MG63 (cell line): ENCODE data around the gene NOD1. TPM values are rescaled to one million over a fixed set of nuclear protein-coding genes. Genes with fewer than 3 reads are reported as not detected.

Source experiments
- DNase-seq: peaks from one replicate; pipeline ENCODE4 v3.0.0-alpha.2; 2020
- H3K27me3 ChIP-seq: fragments of 250-450 bp; sonication (Bioruptor Pico); 2 replicates; pipeline ENCODE4 v1.5.1; 2020; ENCODE audit warnings: mild to moderate bottlenecking, moderate library complexity
- H3K36me3 ChIP-seq: fragments of 250-450 bp; sonication (Bioruptor Pico); 2 replicates; pipeline ENCODE4 v1.5.1; 2020; ENCODE audit warnings: mild to moderate bottlenecking, moderate library complexity
- H3K4me3 ChIP-seq: fragments of 250-450 bp; sonication (Bioruptor Pico); 2 replicates; pipeline ENCODE4 v1.5.1; 2020; ENCODE audit warnings: mild to moderate bottlenecking, moderate library complexity
- H3K9me3 ChIP-seq: fragments of 250-450 bp; sonication (Bioruptor Pico); 2 replicates; pipeline ENCODE4 v1.5.1; 2020; ENCODE audit warnings: mild to moderate bottlenecking, moderate library complexity
- total RNA-seq: library from RNA; depleted of rRNA; stranded (reverse); fragments of >200 nt; shearing (Covaris generic); gene quantifications from 2 replicates; pipeline ENCODE4 v1.2.3, GENCODE V29; 2014; ENCODE audit warnings: low replicate concordance; rRNA removed

NOD1 gene
- total RNA-seq, 1 experiment from 2014 or later, result 2.5 TPM

DNA sequence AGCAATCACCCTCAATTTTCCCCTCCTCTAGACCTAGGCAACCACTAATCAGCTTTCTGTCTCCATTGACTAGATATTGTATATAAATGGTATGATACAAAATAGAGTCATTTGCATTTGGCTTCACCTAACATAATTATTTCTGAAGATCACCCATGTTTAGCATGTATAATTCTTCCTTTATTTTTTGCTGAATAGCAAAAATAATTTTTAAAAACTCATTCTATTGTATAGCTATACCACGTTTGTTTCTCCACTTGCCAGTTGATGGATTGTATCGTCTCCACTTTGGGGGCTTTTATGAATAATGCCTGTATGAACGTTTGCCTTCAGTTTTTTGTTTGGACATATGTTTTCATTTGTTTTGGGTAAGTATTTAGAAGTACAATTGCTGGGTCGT is 98.8 kb downstream of the NOD1 start:
- DNase-seq, result no peak
- Histone ChIP-seq H3K36me3 (0 out of 2 replicates have a peak, but pooled peaks cover 3% of the 10 kb centered on the region), H3K4me3 (no peak overlapping the region), H3K27me3 (no peaks in the 10 kb centered on the region), H3K9me3 (peaks cover 2% of the 10 kb centered on the region; the same call in 1 of the 2 replicates)

DNA sequence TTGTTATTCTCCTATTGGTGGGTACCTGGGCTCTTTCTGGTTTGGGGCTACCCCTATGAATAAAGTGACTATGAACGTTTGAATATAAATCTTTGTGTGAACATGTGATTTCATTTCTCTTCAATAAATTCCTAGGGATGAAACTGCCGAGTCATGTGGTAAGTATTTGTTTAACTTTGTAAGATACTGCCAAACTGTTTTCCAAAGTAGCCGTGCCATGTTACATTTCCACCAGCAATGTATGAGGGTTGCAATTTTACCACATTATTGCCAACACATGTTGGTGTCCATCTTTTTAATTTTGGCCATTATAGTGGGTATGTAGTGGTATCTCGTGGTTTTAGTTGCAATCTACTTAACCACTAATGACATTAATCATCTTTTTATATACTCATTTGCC is 99.5 kb downstream of the NOD1 start:
- no peaks in the 10 kb centered on the region for H3K27me3 ChIP-seq
- peaks cover 2% of the 10 kb centered on the region; the same call in 1 of the 2 replicates for H3K9me3 ChIP-seq
- no peak overlapping the region for H3K4me3 ChIP-seq
- no peak for DNase-seq
- H3K36me3 ChIP-seq, result 0 out of 2 replicates have a peak, but pooled peaks cover 3% of the 10 kb centered on the region

DNA sequence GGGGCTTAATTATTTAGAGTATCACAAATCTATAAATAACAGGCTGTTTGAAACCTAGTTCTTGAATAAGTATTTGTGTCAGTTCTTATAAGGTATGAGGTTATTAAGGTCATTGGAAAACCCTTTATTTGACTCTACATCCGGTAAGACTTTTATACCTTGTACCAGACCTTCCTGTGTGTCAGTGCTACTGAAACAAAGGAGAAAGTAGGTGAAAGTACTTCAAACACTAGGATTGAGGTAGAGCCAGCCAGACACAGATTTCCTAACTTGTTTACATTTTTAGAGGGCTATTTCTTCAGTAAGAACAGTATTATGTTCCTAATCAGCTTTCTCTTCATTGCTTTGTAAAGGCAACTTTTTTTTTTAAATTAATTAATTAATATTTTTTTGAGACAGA is 100.3 kb downstream of the NOD1 start:
- Histone ChIP-seq H3K4me3 (no peak overlapping the region), H3K27me3 (no peaks in the 10 kb centered on the region), H3K36me3 (0 out of 2 replicates have a peak, but pooled peaks cover 3% of the 10 kb centered on the region), H3K9me3 (peaks cover 2% of the 10 kb centered on the region; the same call in 1 of the 2 replicates)
- no peak for DNase-seq

Other genes starting within 250 kb of the NOD1 start
- gene ZNRF2, start 194.2 kb downstream of the NOD1 start, total RNA-seq, result 9.1 and 11.4 TPM in 2 replicates
- 49.3 and 143 TPM in 2 replicates for gene GGCT, start 26.0 kb upstream of the NOD1 start, total RNA-seq
- gene GARS1, start 116.1 kb upstream of the NOD1 start, total RNA-seq, result 246 and 351 TPM in 2 replicates
- not detected in 2 replicates for gene CRHR2, start 203.7 kb upstream of the NOD1 start, total RNA-seq